GM21737 (cell line): ENCODE data around the gene TMC7.

Experiments
- ATAC-seq: cut with Tn5 transposase; IDR thresholded peaks from one replicate; pipeline ENCODE4 v1.9.1; 2021; ENCODE audit warnings: mild to moderate bottlenecking, moderate library complexity; ENCODE audit not compliant: unreplicated experiment

The TMC7 gene

GRCh38 chr16:19021747-19022146 is 38.0 kb downstream of the TMC7 start:
- ATAC-seq = no peak

- ATAC-seq = no peak
Observed at GRCh38 chr16:19027416-19027815, 43.7 kb downstream of the TMC7 start.

- ATAC-seq = no peak
Observed at GRCh38 chr16:19029980-19030379, 46.2 kb downstream of the TMC7 start.

GRCh38 chr16:19031738-19032137 is 48.0 kb downstream of the TMC7 start:
- ATAC-seq = no peak

GRCh38 chr16:19033761-19034160 is 50.0 kb downstream of the TMC7 start:
- no peak for ATAC-seq

- ATAC-seq = no peak
Observed at GRCh38 chr16:19040400-19040799, 56.7 kb downstream of the TMC7 start.

- no peak for ATAC-seq
Observed at GRCh38 chr16:19044769-19045168, 61.0 kb downstream of the TMC7 start.

GRCh38 chr16:19046062-19046461 is 62.3 kb downstream of the TMC7 start:
- no peak for ATAC-seq

- ATAC-seq = no peak
Observed at GRCh38 chr16:19062706-19063105, 79.0 kb downstream of the TMC7 start.

- no peak for ATAC-seq
Observed at GRCh38 chr16:19066988-19067348, 83.2 kb downstream of the TMC7 start.

GRCh38 chr16:19067349-19068236 is 83.9 kb downstream of the TMC7 start, which contains the start of gene COQ7:
Gene COQ7, plus strand, starts transcription at chr16:19067614. Its CDS starts 51 bp downstream, at chr16:19067665.
- peak; percentile 83 for ATAC-seq

- no peak for ATAC-seq
Observed at GRCh38 chr16:19068237-19068815, 84.6 kb downstream of the TMC7 start.

GRCh38 chr16:19071811-19072777 is 88.4 kb downstream of the TMC7 start:
- ATAC-seq = no peak

GRCh38 chr16:19073344-19073743 is 89.6 kb downstream of the TMC7 start:
- no peak for ATAC-seq

- ATAC-seq = no peak
Observed at GRCh38 chr16:19073863-19074262, 90.1 kb downstream of the TMC7 start.

GRCh38 chr16:19075511-19075910 is 91.8 kb downstream of the TMC7 start:
- ATAC-seq = no peak

GRCh38 chr16:19077879-19078278 is 94.1 kb downstream of the TMC7 start:
- no peak for ATAC-seq

GRCh38 chr16:19083670-19084069 is 99.9 kb downstream of the TMC7 start:
- no peak for ATAC-seq

- no peak for ATAC-seq
Observed at GRCh38 chr16:19084139-19084538, 100.4 kb downstream of the TMC7 start.

- no peak for ATAC-seq
Observed at GRCh38 chr16:19084879-19085278, 101.1 kb downstream of the TMC7 start.

GRCh38 chr16:19085679-19086200 is 102.0 kb downstream of the TMC7 start:
- ATAC-seq = no peak
